HEK293T (cell line): ENCODE data around the gene MYH14.

ENCODE experiments used
- ARNT ChIP-seq: fragments of 450-650 bp; IDR thresholded peaks from 2 replicates; pipeline ENCODE4 v1.6.1; 2017; ENCODE audit warnings: mild to moderate bottlenecking
- ELF4 ChIP-seq: fragments of 450-650 bp; IDR thresholded peaks from 2 replicates; pipeline ENCODE4 v1.6.1; 2017; ENCODE audit warnings: antibody characterized with exemption
- FOXA1 ChIP-seq: fragments of 450-650 bp; IDR thresholded peaks from 2 replicates; pipeline ENCODE4 v1.6.1; 2016; ENCODE audit warnings: mild to moderate bottlenecking
- FOXK2 ChIP-seq: fragments of 450-650 bp; IDR thresholded peaks from 2 replicates; pipeline ENCODE4 v1.6.1; 2016; ENCODE audit warnings: mild to moderate bottlenecking
- FOXM1 ChIP-seq: fragments of 450-650 bp; IDR thresholded peaks from 2 replicates; pipeline ENCODE4 v1.6.1; 2017; ENCODE audit warnings: mild to moderate bottlenecking, borderline replicate concordance
- LEF1 ChIP-seq: fragments of 450-650 bp; IDR thresholded peaks from 2 replicates; pipeline ENCODE4 v1.6.1; 2017; ENCODE audit warnings: mild to moderate bottlenecking, borderline replicate concordance
- PKNOX1 ChIP-seq: fragments of 450-650 bp; IDR thresholded peaks from 2 replicates; pipeline ENCODE4 v1.6.1; 2016
- SP1 ChIP-seq: fragments of 450-650 bp; IDR thresholded peaks from 2 replicates; pipeline ENCODE4 v1.6.1; 2017
- SUZ12 ChIP-seq: fragments of 450-650 bp; IDR thresholded peaks from 2 replicates; pipeline ENCODE4 v1.6.1; 2016; ENCODE audit warnings: mild to moderate bottlenecking

- TF ChIP-seq SUZ12 (no peak), ELF4 (no peak), FOXM1 (no peak), LEF1 (no peak), PKNOX1 (no peak), SP1 (no peak), FOXA1 (no peak), FOXK2 (no peak), ARNT (no peak)
Observed at GRCh38 chr19:50261446-50261970, 58.1 kb downstream of the MYH14 start.
